ENCODE results near the gene PFKFB2.

DNA sequence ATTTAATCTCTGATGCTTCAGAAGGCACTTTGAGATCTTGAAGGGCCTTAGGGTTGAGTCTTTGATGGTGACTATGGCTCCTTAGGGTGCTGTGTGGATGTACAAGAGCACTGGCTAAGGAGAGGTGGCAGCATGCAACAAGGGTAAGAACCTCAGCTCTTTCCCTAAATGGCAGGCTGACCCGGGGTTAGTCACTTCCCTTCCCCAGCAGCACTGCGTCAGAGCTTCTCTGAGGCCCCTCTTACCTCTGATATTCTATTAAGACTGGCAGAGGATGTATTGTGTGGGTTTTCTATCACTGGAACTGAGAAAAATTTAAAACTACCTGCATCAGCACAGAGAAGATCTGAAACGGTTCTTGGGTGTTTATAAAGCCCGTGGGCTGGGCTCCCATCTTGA is 32.4 kb upstream of the PFKFB2 start:
- TF ChIP-seq EZH2 (IDR thresholded peaks at IDR 0.05; ENCODE audit: low read depth) = no peak
- TF ChIP-seq, protein P1, sequence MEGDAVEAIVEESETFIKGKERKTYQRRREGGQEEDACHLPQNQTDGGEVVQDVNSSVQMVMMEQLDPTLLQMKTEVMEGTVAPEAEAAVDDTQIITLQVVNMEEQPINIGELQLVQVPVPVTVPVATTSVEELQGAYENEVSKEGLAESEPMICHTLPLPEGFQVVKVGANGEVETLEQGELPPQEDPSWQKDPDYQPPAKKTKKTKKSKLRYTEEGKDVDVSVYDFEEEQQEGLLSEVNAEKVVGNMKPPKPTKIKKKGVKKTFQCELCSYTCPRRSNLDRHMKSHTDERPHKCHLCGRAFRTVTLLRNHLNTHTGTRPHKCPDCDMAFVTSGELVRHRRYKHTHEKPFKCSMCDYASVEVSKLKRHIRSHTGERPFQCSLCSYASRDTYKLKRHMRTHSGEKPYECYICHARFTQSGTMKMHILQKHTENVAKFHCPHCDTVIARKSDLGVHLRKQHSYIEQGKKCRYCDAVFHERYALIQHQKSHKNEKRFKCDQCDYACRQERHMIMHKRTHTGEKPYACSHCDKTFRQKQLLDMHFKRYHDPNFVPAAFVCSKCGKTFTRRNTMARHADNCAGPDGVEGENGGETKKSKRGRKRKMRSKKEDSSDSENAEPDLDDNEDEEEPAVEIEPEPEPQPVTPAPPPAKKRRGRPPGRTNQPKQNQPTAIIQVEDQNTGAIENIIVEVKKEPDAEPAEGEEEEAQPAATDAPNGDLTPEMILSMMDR (conservative IDR thresholded peaks at IDR 0.05) = no peak
